OCI-LY3 (cell line): ENCODE results near the gene GCKR.

Source experiments
- H2AFZ ChIP-seq: fragments of 200-600, 300-600 bp; shearing (Covaris generic); 2 replicates; pipeline ENCODE4 v1.6.0; 2014; ENCODE audit warnings: antibody characterized with exemption, low read depth, low read length
- H3K27ac ChIP-seq: fragments of 200-600, 300-600 bp; sonication (generic); 2 replicates; pipeline ENCODE4 v1.5.1; 2014; ENCODE audit warnings: mild to moderate bottlenecking, low read length, moderate library complexity, mixed read lengths
- H3K27me3 ChIP-seq: fragments of 200-600, 300-600 bp; sonication (generic); 2 replicates; pipeline ENCODE4 v1.6.1; 2014; ENCODE audit warnings: low read depth, low read length, mixed read lengths
- H3K36me3 ChIP-seq: fragments of 200-600, 300-600 bp; sonication (generic); replicated peaks from 2 replicates; pipeline ENCODE3; 2014; ENCODE audit warnings: low read depth, low read length, mixed read lengths
- H3K4me1 ChIP-seq: fragments of 300-600, 200-600 bp; sonication (generic); 2 replicates; pipeline ENCODE4 v1.6.1; 2014; ENCODE audit warnings: low read length, mixed read lengths
- H3K4me2 ChIP-seq: fragments of 200-600, 300-600 bp; sonication (generic); 2 replicates; pipeline ENCODE4 v1.6.1; 2014; ENCODE audit warnings: low read length, mixed read lengths
- H3K4me3 ChIP-seq: fragments of 300-600, 200-600 bp; sonication (generic); 2 replicates; pipeline ENCODE4 v1.5.1; 2014; ENCODE audit warnings: antibody characterized with exemption, mild to moderate bottlenecking, low read length, moderate library complexity
- H3K79me2 ChIP-seq: fragments of 300-600, 200-600 bp; shearing (Covaris generic); 2 replicates; pipeline ENCODE4 v1.6.1; 2014; ENCODE audit warnings: mild to moderate bottlenecking, low read length, mixed read lengths
- H3K9ac ChIP-seq: fragments of 300-600, 200-600 bp; shearing (Covaris generic); 2 replicates; pipeline ENCODE4 v1.6.0; 2014; ENCODE audit warnings: mild to moderate bottlenecking, low read length, moderate library complexity
- H3K9me3 ChIP-seq: fragments of 200-600, 300-600 bp; shearing (Covaris generic); 2 replicates; pipeline ENCODE4 v1.6.1; 2014; ENCODE audit warnings: low read length, mixed read lengths; ENCODE audit not compliant: insufficient read depth
- H4K20me1 ChIP-seq: fragments of 200-600, 300-600 bp; sonication (generic); 2 replicates; pipeline ENCODE4 v1.6.1; 2016; ENCODE audit warnings: low read length, mixed read lengths; ENCODE audit not compliant: insufficient read depth
- EZH2phosphoT487 ChIP-seq: fragments of 200-600 bp; shearing (Covaris generic); IDR thresholded peaks from 2 replicates; pipeline ENCODE4 v1.6.1; 2018; ENCODE audit warnings: antibody characterized with exemption, mixed run types, low read depth
- TF ChIP-seq, protein P1 (sequence below): fragments of 200-600, 300-600 bp; sonication (generic); IDR thresholded peaks from 2 replicates; pipeline ENCODE4 v1.5.1; 2014; ENCODE audit warnings: antibody characterized with exemption, low read length, low read depth

GCKR gene

DNA sequence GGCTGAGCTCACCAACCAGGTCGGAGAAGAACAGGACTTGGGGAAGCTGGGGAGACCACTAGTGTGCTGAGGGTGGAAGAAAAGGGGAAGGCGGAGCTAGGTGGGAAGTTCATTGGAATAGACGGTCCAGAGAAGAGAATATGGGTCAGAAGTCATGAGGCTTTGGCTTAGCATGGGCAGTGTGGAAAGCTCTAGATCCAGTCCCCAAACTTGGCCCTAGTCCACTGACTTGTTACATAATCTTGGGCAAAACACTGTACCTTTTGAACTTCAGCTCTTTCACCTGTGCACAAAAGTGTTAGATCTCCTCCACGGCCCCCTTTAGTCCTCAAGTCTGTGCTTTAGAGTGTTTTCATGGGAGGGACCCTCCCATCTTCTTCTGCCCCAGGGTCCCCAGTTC, 10.7 kb downstream of the GCKR start:
- Histone ChIP-seq H3K79me2 (no peaks in the 10 kb centered on the region), H3K27ac (no peak overlapping the region), H3K27me3 (no peaks in the 10 kb centered on the region), H2AFZ (no peak overlapping the region), H3K36me3 (no peaks in the 10 kb centered on the region), H3K9ac (no peak overlapping the region), H3K9me3 (no peaks in the 10 kb centered on the region), H3K4me2 (no peak overlapping the region), H3K4me1 (no peaks in the 10 kb centered on the region), H4K20me1 (no peaks in the 10 kb centered on the region), H3K4me3 (no peak overlapping the region)
- TF ChIP-seq, protein P1, sequence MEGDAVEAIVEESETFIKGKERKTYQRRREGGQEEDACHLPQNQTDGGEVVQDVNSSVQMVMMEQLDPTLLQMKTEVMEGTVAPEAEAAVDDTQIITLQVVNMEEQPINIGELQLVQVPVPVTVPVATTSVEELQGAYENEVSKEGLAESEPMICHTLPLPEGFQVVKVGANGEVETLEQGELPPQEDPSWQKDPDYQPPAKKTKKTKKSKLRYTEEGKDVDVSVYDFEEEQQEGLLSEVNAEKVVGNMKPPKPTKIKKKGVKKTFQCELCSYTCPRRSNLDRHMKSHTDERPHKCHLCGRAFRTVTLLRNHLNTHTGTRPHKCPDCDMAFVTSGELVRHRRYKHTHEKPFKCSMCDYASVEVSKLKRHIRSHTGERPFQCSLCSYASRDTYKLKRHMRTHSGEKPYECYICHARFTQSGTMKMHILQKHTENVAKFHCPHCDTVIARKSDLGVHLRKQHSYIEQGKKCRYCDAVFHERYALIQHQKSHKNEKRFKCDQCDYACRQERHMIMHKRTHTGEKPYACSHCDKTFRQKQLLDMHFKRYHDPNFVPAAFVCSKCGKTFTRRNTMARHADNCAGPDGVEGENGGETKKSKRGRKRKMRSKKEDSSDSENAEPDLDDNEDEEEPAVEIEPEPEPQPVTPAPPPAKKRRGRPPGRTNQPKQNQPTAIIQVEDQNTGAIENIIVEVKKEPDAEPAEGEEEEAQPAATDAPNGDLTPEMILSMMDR = no peak

DNA sequence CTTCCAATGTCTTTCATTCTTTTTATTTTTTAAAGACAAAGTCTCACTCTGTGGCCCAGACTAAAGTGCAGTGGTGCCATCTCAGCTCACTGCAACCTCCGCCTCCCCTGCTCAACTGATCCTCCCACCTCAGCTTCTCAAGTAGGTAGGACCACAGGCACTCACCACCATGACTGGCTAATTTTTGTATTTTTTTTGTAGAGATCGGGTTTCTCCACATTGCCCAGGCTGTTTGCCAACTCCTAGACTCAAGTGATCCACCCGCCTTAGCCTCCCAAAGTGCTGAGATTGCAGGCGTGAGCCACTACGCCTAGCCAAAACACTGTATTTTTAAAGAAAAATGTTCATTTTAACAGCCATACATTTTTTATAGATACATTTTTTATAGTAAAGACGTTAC, 12.7 kb downstream of the GCKR start:
- no peak overlapping the region for H3K4me3 ChIP-seq
- no peak overlapping the region for H2AFZ ChIP-seq
- H3K36me3 ChIP-seq = no peaks in the 10 kb centered on the region
- no peak for TF ChIP-seq EZH2phosphoT487
- TF ChIP-seq, protein P1 = no peak
- H3K27ac ChIP-seq = no peak overlapping the region
- no peak overlapping the region for H3K4me2 ChIP-seq
- H4K20me1 ChIP-seq = no peaks in the 10 kb centered on the region
- no peaks in the 10 kb centered on the region for H3K79me2 ChIP-seq
- no peak overlapping the region for H3K9ac ChIP-seq
- H3K27me3 ChIP-seq = 0 out of 2 replicates have a peak, but pooled peaks cover 4% of the 10 kb centered on the region
- no peaks in the 10 kb centered on the region for H3K9me3 ChIP-seq
- no peaks in the 10 kb centered on the region for H3K4me1 ChIP-seq

DNA sequence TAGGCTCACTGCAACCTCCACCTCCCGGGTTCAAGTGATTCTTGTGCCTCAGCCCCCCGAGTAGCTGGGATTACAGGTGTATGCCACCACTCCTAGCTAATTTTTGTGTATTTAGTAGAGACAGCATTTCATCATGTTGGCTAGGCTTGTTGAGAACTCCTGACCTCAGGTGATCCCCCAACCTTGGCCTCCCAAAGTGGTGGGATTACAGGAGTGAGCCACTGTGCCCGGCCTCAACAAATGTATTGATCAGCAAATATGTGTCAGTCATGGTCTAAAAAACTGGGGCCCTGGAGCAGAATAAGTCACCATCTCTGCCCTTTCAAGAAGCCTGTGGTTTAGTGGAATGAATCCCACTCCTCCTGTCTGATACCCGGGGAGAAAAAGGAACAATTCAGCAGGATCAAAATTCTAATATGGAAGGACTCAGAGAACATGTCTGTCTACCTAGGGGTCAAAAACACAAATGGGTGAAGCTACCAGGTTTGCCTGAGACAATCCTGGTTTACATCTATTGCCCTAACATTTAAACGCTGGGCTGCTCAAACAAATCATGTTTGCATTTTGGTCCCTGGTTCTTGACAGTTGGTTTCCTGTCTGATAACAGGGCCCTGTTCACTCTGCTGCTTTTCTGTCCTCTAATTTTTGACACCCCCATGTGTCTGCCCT, 21.6 kb downstream of the GCKR start:
- Histone ChIP-seq H3K9ac (no peak overlapping the region), H3K4me1 (no peaks in the 10 kb centered on the region), H2AFZ (no peak overlapping the region), H3K36me3 (no peaks in the 10 kb centered on the region), H4K20me1 (no peaks in the 10 kb centered on the region), H3K4me3 (no peak overlapping the region), H3K4me2 (no peak overlapping the region), H3K27ac (no peak overlapping the region), H3K79me2 (no peaks in the 10 kb centered on the region), H3K27me3 (no peaks in the 10 kb centered on the region), H3K9me3 (no peaks in the 10 kb centered on the region)
- TF ChIP-seq, protein P1 = no peak

DNA sequence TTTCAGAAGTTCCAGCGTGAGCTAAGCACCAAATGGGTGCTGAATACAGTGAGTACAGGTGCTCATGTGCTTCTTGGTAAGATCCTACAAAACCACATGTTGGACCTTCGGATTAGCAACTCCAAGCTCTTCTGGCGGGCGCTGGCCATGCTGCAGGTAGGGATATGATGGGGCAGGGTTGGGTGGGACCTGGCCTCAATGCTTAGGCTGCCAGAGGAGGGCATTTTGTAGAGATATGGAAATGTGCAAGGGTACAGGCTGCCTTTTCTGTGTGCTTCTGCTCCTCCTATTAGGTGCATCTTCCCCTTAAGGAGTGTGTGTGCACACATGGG, 22.1 kb downstream of the GCKR start:
- H3K4me2 ChIP-seq = no peak overlapping the region
- H3K27ac ChIP-seq = no peak overlapping the region
- no peak overlapping the region for H2AFZ ChIP-seq
- H3K9ac ChIP-seq = no peak overlapping the region
- H4K20me1 ChIP-seq = no peaks in the 10 kb centered on the region
- H3K4me3 ChIP-seq = no peak overlapping the region
- no peaks in the 10 kb centered on the region for H3K79me2 ChIP-seq
- no peaks in the 10 kb centered on the region for H3K4me1 ChIP-seq
- TF ChIP-seq, protein P1 = no peak
- no peak for TF ChIP-seq EZH2phosphoT487
- no peaks in the 10 kb centered on the region for H3K27me3 ChIP-seq
- H3K9me3 ChIP-seq = no peaks in the 10 kb centered on the region
- H3K36me3 ChIP-seq = no peaks in the 10 kb centered on the region
